Stimulated activated CD8-positive, alpha-beta memory T cell treated with anti-CD3 and anti-CD28 coated beads, Interleukin-4, amount 100 ng/mL, for 48 hours (primary cell): ENCODE results near the gene TMEM229A.
"Not testable (repeated sequence)": the region's sequence is repeated elsewhere in the genome, so short reads cannot be mapped to it uniquely, and the experiment has no call there.

Source experiments
- DNase-seq: peaks from one replicate; pipeline ENCODE4 v3.0.0-alpha.2; 2020

Gene TMEM229A

GRCh38 chr7:124032369-124033094 lies at the start of gene TMEM229A:
Gene TMEM229A (minus strand): TSS chr7:124033067. CDS start chr7:124033003, 64 bp downstream.
- DNase-seq = no peak

- DNase-seq = not testable (repeated sequence)
These were observed 49.4 kb upstream of the TMEM229A start for GRCh38 chr7:124082234-124082633.

GRCh38 chr7:124077546-124077945 lies 44.7 kb upstream of the TMEM229A start:
- no peak for DNase-seq

- DNase-seq = no peak
These were observed 44.0 kb upstream of the TMEM229A start for GRCh38 chr7:124076841-124077240.

GRCh38 chr7:124074007-124074406 lies 41.1 kb upstream of the TMEM229A start:
- no peak for DNase-seq

- DNase-seq = no peak
These were observed 40.4 kb upstream of the TMEM229A start for GRCh38 chr7:124073310-124073645.

GRCh38 chr7:124072603-124073309 lies 39.9 kb upstream of the TMEM229A start:
- DNase-seq = no peak

- DNase-seq = no peak
These were observed 39.0 kb upstream of the TMEM229A start for GRCh38 chr7:124071843-124072242.

- no peak for DNase-seq
These were observed 29.3 kb upstream of the TMEM229A start for GRCh38 chr7:124062171-124062570.

- DNase-seq = no peak
These were observed 27.7 kb upstream of the TMEM229A start for GRCh38 chr7:124060528-124060927.

- no peak for DNase-seq
These were observed 26.5 kb upstream of the TMEM229A start for GRCh38 chr7:124059375-124059774.

GRCh38 chr7:124058515-124058914 lies 25.6 kb upstream of the TMEM229A start:
- no peak for DNase-seq

- DNase-seq = no peak
These were observed 25.0 kb upstream of the TMEM229A start for GRCh38 chr7:124057872-124058271.

- DNase-seq = no peak
These were observed 23.4 kb upstream of the TMEM229A start for GRCh38 chr7:124056234-124056633.

GRCh38 chr7:124051681-124052377 lies 19.0 kb upstream of the TMEM229A start:
- DNase-seq = no peak

GRCh38 chr7:124042826-124043225 lies 10.0 kb upstream of the TMEM229A start:
- no peak for DNase-seq

GRCh38 chr7:124041439-124041838 lies 8.6 kb upstream of the TMEM229A start:
- no peak for DNase-seq

- not testable (repeated sequence) for DNase-seq
These were observed 5.0 kb upstream of the TMEM229A start for GRCh38 chr7:124037902-124038301.

- no peak for DNase-seq
These were observed 2.8 kb upstream of the TMEM229A start for GRCh38 chr7:124035706-124036105.

GRCh38 chr7:124034754-124035100 lies 1.9 kb upstream of the TMEM229A start:
- DNase-seq = no peak

- no peak for DNase-seq
These were observed 1.2 kb upstream of the TMEM229A start for GRCh38 chr7:124033807-124034753.

GRCh38 chr7:124033095-124033806 lies 384 bp upstream of the TMEM229A start:
- no peak for DNase-seq
